GM04503 (cell line): ENCODE results near the gene CEBPB.

Source experiments
- DNase-seq: peaks from one replicate; pipeline ENCODE4 v3.0.0-alpha.2; 2012; ENCODE audit warnings: low read depth

CEBPB gene

DNA sequence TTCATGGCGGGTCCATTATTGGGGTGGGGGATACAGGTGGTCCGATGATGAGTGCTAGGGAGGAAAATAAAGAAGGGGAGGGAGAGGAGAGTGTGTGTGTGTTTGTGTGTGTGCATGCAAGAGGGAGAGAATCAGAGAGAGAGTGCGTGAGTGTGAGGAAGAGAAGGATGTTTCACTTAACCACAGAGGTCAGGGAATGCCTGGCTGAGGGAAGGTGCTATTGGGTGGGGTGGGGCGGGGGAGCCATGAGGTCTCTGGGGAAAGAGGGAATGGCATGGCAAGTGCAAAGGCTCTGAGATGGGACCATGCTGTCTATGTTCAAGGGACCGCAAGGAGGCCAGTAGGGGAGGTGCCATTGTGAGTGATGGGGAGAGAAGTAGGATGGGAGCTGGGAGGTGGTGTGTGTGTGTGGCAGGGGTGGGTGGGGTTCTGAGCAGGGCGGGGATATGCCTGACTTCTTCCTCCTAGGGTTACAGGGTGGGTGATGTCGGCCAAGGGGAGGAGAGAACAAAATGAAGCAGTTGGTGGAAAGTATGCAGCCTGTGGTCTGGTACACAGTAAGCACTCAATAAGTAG lies 23.0 kb downstream of the CEBPB start:
- DNase-seq, result no peak

DNA sequence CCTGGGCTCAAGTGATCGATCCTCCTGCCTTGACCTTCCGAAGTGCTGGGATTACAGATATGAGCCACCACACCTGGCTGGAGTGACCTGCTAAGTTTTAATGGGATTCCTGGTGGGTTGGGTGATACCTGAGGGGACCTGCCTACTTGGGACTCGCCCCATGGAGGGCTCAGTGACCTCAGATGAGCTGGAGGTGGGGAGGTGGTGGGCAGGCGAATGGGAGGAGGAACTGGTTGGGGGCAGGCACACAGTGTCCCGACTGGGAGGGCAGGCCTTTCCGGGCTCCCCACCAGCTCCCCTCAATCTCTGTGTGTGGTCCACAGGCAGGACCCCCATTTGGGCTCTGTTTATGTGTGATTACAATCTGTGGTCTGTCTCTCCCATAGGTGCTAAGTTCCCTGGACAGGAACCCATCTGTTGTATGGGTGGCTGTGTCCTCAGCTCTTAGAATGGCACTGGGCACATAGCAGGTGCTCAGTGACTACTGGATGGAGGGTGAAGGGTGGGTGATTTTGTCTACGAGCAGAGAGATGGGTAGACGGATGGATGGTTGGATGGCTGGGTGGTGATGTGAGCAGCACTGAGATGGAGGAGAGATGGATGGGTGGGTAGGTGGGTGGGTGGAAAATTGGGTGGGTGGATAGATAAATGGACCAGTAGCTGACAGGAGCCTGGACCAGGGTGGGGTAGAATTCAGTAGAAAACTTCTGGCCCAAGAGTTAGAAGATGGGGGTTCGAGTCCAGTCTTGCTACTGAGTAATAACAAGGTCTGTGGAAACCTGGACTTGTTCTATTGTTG lies 23.8 kb downstream of the CEBPB start:
- no peak for DNase-seq

DNA sequence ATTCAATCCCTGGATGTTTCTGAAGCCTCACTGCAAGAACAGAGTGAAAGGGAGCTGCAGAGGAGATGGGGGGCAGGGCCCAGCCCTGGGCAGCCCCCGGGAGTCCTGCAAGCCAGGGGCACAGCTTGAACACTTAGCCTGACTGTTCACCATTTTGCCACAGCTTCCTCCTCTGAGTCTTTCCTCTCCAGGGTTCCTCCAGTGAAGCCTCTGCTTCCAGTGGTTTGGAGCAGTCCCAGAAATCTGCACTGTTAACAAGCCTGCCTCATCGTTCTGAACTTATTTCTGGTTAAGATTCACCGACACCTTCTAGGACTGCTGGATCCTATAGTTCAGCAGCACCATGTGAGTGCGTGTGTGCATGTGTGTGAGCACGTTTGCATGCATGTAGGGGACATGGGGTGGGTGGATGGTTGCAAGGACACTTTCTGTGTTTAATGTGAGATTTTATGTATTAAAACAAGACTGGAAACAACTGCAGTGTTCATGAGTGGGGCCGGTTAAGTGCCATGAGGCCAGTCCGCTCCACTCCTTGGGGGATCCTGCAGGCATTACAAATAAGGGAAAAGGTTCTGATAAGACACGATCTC lies 24.6 kb downstream of the CEBPB start:
- DNase-seq, result no peak

DNA sequence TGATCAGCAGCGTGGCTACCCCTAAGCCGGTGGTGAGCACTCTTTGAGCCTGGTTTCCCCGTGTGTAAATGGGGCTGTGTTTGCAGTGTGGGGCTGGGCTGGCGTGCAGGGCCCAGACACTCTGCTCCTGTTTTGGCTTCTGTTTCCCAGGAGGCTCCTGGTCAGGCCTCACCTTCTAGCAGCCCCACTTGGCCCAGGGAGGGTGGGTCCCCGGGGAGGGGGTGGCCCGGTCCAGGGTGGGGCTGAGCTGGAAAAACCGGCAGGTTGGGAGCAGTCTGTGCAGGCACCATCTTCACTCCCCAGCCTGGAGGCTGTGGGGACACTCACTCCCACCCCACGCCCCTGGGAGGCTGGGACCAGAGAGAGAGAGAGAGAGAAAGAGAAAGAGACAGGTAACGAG lies 25.3 kb downstream of the CEBPB start:
- DNase-seq, result no peak

DNA sequence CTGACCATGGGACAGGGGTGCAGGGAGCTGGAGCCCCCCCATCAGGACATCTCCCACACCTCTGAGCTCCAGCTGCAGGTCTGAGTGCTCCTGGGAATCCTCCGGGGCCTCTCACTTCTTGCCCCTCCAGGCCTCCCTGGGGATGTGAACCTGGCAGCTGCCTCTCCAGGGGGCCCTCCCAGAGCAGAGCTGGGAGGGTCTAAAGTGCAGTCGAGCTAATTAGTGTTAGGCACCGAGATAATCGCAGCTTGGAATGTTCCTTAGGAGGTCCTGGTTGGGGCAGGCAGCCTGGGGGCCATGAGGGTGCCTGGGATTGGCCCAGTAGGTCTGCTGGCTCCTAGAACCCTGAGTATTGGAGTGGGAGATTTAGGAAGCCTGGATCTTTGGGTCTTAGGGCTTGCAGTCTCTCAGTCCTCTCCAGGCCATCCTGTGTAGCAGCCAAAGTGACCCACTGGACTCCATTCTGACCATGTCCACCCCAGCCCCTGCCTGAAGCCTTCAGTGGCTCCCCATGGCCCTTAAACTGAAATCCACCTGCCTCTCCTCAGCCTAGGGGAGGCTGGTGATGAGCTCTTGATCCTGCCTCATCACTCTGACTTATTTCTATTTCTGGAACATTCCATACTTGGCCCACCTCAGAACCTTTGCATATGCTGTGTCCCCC lies 26.0 kb downstream of the CEBPB start:
- no peak for DNase-seq

DNA sequence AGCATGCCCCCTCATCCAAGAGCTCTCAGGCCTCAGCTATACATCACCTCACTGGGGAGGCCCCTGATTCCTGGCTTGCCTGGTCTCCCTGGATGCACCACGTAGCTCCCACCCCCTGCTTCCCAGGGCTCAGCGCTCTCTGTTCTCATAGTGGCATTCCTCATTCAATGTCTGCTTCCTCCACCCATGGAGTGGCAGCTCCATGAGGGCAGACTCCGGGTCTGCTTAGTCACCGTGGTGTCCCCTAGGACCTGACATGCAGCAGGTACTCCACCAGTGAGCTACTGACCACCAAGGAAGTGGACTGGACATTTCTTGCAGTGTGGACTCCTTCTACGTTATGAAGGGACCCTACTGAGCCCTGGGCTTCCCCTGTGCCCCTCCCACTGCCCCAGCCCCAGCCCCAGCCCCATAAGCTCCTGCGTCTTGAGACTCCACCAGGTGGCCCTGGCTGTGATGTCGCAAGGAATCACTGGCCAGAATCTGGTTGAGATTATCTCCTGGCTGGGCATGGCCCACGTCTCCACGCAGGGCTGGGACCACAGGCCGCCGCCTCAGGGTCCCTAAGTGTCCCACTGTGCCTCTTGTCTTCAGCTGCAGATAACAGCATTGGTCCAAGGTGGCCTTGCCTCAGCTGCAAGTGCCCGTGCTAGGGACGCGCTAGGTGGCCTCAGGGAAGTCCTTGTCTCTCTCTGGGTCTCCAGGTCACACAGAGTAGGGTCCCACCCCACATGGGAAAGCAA lies 26.7 kb downstream of the CEBPB start:
- no peak for DNase-seq

DNA sequence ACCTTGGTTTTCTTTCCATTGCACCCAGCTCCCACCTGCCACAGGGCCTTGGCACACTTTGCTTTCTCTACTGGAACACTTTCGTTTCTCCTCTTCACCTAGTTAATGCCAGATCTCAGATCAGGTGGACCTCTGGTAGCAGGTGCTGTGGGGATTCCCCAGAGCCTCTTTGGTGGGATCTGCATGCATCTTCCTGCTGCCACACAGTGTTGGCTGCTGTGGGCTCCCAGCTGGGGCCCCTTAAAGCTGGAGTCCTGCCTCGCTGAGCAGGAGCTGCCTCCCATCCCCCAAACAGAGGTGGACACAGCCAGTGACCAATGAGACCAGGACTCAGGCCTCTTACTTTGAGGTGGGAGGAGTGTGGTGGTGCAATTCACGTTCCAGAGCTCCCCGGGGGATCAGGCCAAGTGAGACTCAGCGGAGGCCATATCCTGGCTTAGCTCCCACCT lies 28.4 kb downstream of the CEBPB start:
- DNase-seq, result no peak

DNA sequence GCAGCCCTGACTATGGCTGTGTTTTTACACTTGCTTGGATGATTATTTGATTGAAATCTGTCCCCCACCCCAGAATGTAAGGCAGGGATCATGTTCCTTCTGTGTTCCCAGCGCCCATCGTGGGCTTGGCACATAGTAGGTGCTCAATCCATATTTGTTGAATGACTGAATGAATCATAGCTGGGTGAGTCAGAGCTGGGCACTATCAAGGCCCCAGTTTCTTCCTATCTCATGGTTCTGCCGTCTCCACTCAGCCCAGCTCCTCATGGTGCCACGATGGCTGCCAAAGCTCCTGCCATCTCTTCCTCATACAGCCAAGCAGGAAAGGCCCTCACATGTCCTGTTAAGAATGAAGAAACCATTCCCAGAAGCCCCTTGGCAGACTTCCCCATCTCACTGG lies 29.0 kb downstream of the CEBPB start:
- DNase-seq, result no peak

DNA sequence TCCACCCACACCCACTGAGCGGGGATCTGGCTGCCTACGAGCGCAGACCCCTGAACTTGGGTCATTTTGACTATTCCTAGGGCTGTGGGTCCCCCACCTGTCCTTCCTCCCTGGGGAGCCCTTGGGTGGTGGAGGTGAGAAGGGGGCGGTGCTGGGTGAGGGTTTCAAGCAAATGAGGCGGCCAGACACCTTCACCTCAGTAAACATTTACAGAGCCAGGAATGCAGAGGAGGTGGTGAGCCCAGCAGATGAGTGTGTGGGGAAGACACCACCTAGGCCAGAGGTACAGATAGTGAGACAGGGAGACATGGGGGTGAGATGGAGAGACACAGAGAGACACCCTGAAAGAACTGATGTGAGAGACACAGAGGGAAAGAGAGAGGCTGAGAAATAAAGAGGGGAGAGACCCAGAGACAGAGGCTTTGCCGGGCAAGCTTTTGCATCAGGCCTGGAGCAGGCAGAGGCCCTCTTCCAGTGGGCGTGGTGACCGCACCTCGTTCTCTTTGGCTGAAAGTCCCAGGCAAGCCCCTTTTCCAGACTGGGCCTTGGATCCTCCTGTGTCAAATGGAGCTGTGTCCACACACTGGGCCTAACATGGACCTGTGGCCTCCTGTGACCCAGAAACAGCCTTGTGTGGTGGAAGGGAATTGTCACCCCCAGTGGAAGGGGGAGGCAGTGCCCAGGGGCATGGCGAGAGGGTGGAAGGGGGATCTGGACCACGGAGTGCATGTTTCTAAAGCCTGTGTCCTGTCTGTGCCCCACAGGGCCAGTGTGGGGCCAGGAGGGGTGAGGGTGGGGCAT lies 29.7 kb downstream of the CEBPB start:
- no peak for DNase-seq

DNA sequence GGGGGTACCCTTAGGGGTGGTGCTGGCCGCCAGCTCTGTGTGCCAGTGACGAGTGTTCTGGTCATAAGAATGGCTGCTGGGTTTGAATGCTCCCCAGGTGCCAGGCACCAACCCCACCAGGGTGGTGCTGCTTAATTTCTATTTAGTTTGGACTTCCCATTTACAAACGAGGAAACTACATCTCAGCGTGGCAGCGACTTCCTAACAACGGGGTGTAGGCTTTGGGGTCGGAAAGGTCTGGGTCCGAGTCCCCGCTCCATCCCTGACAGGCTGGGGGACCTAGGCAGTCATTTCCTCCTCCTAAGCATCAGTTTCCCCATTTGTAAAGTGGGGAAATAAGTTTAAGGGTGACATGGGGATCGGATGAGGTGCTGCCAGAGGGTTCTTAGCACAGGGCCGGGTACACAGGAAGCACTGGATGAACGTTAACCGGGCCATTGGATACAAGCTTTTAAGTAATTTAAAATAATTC lies 30.3 kb downstream of the CEBPB start:
- no peak for DNase-seq

DNA sequence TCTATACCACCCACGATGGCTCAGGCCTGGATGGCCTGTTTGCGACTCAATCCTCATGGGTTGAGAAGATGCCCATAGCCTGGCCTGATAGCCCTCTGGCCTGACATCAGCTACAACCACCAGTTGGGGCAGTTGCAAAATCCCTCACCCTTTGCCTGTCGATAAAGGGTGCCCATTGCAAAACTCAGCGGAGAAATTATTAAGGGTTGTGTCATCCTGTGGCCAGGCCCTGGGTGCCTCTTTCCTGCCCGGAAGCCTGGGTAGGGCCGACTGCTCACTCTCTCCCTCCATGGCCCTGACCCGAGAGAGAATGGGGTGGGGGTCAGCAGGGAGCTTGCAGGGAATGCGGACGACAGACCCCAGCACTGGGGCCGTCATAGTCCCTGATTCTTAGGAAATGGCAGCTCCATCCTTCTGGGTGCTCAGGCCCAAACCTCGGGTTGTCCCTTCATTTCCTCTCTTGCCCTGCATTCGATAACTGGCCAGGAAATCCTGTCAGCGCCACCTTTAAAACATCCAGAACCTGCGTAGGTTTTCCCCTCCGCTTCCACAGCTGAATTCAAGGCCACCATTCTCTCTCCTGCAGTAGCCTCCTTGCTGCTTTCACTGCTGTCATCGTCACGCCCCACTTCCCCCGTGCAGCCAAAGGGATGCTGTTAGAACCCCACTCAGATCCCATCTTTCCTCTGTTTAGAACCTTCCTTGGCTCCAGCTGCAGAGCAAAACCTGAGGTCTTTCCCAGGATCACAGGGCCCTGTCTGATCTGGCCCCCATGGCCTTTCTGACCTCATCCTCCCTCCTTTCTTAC lies 31.1 kb downstream of the CEBPB start:
- peak; percentile 71 for DNase-seq

DNA sequence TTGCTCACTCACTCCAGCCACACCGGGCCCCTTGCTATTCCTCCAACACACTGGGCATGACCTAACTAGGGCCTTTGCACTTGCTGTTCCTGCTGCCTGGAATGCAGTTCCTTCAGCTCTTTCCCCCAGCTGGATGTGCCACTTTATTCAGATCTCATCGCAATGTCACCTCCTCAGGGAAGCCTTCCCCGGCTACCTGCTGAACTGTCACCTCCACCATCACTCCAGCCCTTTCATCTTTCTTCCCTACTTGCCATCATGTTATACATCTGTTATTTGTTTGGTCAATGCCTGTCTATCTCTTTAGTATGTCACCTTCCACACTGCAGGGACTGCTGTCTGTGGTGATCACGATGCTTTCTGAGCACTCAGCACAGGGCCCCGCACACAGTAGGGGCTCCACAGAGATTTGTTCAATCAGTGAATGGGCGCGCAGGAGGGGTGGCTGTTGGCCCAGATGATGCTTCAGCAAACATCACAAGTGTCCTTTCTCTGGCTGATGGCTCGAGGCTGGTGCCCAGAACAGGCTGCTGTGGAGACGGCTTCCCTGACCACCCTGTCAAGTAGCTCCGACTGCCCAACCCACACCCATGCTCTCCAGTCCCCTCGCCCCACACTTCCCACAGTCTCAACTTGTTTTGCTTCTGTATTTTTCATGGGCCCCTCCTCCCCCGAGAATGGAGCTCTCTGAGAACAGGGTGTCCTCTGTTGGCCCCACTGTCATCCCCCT lies 31.8 kb downstream of the CEBPB start:
- no peak for DNase-seq

DNA sequence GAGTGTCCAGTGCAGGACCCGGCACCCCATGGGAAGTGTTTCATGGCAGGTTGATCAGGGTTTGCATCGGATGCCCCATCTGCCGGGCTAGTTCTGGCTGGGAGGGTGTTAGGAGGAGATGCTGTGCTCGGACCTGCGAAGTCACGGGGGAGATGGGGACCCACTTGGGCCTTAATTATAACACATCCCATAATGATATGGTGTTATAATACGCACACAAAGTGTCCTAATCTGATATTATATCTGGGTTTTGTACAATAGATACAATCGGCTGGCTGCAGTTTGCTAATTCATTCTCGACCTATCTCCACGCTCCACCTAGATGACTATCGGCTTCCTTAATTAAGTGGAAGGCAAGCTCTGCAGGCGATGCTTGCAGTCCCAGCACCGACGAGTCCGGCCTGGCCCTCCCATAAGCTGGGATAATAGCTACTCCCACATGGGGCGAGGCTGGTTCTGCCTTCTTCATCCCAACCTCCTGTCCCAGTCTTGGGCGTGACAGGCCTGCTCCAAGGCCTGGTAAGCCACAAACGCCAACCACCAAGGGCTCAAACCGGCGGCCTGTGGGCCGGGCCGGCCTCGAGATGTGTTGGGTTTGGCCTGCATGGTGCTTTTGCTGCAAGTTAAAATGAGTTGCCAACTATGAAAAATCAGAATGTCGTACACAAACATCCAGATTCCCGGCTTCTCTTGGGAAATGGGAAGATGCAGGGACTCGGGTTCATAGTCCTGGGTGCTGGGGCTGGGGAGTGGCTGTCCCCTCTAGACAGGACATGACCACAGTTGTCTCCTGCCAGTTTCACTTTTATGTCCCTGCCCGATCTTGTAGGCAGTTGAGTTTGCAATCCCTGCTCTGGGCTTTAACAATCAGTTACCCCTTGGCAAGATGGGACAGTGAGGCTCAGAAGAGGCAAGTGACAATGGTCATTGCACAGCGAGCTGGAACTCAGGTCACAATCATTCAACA lies 32.7 kb downstream of the CEBPB start:
- no peak for DNase-seq

DNA sequence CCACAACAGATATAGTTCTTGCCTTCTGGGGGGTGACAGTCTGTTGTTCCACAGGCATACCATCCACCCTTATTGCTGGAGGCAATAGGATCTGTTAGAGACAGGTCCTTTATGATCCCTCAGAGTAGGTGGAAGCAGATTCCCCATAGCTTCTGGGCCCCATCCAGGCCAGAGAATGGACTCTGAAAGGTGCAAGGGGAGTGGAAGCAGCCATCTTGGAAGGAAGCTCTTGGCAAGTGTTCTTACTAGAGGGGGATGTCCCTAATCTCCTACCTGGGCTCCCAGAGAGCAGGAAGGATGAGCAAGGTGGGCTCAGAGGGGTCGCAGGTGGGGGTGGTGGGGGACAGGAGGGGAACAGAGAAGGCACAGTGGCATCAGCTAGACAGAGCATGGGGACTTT lies 33.4 kb downstream of the CEBPB start:
- DNase-seq, result no peak

DNA sequence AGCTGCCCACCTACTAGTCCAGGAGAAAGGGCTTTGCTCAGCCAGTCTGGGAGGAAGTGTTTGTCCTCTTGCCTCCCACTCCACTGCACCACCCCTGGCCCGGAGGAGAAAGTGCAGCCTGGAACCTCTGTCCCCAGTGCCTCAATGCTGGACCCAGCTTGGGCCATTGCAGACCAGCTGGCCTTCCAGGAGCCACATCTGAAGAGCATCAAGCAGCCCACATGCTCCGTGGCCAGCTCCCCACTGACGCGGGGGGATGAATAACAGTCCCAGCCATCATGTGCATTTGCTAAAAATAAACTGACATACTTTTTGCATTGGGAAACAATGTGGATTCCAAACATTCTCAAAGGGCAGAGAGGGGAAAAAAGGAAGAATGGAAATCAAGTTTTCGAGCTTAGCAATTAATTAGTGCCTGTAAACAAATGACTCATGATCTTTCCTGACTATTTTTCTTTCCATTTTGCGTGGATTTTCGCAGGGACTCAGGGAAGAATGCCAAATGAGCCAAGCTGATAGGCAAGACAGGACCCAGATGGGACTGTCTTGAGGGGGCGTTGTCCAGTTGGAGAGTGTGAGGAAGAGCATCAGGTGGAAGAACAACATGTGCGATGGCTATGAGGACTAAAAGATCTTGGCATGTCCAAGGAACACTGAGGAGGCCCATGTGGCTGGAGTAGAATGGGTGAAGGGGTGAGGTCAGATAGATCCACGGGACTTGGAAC lies 34.1 kb downstream of the CEBPB start:
- DNase-seq, result peak; percentile 99

DNA sequence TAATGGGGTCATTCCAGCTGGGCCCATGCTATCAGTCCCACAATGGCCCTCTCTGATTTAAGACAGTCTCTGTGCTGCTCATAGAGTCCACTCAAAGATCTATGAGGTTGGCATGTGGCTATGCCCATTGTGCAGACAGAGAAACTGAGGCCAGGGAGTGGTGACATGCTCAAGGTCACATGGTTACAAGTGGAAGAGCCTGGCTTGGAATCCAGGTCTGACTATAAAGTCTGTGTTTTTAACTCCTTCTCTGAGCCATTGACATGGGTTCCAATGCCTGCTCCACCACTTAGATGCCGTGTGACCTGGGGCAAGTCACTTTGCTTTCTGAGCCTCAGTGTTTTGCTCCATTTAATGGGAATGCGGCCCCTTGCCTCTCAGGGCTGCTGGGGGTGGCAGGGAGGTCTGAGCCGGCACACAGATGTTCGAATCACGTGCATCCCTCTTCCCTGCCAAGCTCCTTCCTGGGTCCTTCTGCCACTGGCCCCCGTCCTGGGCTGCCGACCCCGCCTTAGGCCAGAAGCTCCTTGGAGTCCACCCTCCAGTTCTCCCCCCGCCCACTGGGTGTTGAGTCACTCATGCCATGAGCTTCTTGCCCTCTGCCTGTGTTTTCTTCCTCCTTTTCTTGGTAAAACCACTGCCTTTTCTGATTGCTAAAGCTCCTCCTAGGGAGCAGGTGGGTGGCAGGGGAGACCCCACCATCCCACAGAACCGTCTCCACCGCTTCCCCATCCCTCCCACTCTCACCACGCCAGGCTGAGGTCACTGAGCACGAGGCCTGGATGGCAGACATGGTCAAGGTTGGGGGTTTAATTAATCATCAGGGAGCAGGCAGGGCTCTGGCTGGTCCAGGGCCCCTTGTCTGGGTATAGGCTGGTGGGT lies 35.7 kb downstream of the CEBPB start:
- no peak for DNase-seq

DNA sequence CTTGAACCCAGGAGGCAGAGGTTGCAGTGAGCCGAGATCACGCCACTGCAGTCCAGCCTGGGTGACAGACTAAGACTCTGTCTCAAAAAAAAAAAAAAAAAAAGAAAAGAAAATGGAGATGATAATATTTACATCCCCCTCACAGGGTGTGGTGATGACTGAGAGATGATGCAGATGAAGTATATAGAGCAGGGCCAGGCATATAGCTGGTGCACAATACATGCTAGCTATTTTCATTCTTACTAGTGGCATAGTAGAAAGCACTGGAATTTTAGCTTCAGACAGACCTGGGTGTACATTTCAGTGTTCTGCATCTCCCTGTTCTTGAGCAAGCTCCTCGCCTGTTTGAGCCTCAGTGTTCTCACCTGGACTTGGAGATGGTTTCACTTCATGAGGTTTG lies 36.9 kb downstream of the CEBPB start:
- DNase-seq, result no peak
